Endothelial cell of hepatic sinusoid (primary cell): ENCODE results near the gene CCDC172.

Experiments used
- in situ Hi-C: cut with HindIII; loops from 2 replicates; pipeline ENCODE4 v1.10.0; 2017; ENCODE audit warnings: low sequenced_read_pairs

CCDC172 gene

DNA sequence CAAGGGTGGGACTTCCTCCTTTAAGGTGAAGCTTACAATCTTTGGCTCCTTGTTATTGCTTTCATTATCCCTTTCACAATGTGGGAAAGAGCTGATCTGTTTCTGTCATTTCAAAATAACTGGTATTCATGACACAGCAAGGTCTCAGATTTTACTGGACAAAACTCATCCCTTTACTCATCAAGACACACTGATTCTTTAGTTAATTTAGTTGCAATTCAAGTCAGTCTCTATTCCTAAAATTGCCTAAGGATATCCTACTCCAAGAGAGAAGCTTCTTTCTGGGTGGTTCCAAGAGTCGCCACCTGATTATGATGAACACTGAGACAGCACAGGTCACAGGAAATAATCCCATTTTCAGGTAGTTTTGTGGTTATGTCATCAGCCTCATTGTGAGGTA lies 97.6 kb downstream of the CCDC172 start:
- in situ Hi-C loops: no loop called here

- in situ Hi-C loops: no loop called here
Measured at GRCh38 chr10:116427671-116428070, 103.4 kb downstream of the CCDC172 start, which contains the start of gene PNLIPRP3. Gene PNLIPRP3 (plus strand): TSS chr10:116427847. CDS start chr10:116428013, 166 bp downstream.

DNA sequence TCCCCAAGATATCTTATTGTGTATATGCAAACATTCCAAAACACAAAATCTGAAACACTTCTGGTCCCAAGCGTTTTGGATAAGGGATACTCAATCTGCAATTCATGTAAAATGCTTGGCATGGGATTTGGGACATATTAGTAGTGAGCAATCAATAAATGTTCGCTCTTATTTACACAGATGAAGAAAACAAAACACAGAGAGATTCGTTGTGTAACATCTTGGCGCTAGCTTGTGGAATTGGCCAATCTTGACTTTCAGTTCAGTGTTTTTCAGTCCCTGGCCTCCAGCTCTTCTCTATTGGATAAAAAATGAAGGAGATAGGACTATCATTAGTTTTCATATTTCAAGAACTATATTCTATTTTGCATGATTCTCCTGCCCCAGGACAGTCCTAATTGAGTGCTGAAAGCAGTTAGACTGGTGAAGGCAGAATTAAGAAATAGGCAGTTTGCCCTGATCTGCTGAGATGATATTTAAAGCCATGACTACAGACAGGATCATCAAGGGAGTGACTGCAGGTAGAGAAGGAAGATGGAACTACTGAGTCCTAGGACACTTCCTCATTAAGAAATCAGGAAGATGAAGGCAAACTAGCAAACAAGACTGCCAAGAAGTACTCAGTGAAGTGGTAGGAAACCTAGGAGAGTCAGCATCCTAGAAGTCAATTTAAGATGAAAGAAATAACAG lies 105.2 kb downstream of the CCDC172 start:
- in situ Hi-C loops: no loop called here
